Neural cell (in vitro differentiated cells): ENCODE measurements around the gene GPT2. TPM values are rescaled to one million over a fixed set of nuclear protein-coding genes. Genes with fewer than 3 reads are reported as not detected.

ENCODE experiments used
- H2AFZ ChIP-seq: fragments of 200-600, 300-800 bp; sonication (generic), shearing (Covaris generic); 2 replicates; pipeline ENCODE4 v1.6.0; 2014; ENCODE audit warnings: low read depth, mild to moderate bottlenecking, antibody characterized with exemption, low read length, moderate library complexity
- H3F3A ChIP-seq: fragments of 200-600 bp; shearing (Covaris generic); 2 replicates; pipeline ENCODE4 v1.6.1; 2016; ENCODE audit warnings: mild to moderate bottlenecking, moderate library complexity, mixed read lengths, antibody characterized with exemption, low read length; ENCODE audit not compliant: insufficient read depth, poor library complexity, severe bottlenecking
- H3K27ac ChIP-seq: fragments of 200-600, 300-800 bp; sonication (generic), shearing (Covaris generic); 2 replicates; pipeline ENCODE4 v1.5.1; 2014; ENCODE audit warnings: mild to moderate bottlenecking, low read length, moderate library complexity
- H3K27me3 ChIP-seq: fragments of 300-800, 200-600 bp; sonication (generic), shearing (Covaris generic); 2 replicates; pipeline ENCODE4 v1.6.0; 2014; ENCODE audit warnings: mild to moderate bottlenecking, low read depth, low read length, moderate library complexity; ENCODE audit not compliant: insufficient read depth
- H3K36me3 ChIP-seq: fragments of 300-800, 200-600 bp; sonication (generic), shearing (Covaris generic); 2 replicates; pipeline ENCODE4 v1.5.1; 2014; ENCODE audit warnings: mild to moderate bottlenecking, antibody characterized with exemption, low read length, moderate library complexity; ENCODE audit not compliant: insufficient read depth
- H3K4me2 ChIP-seq: fragments of 300-800, 200-600 bp; sonication (generic), shearing (Covaris generic); 2 replicates; pipeline ENCODE4 v1.6.0; 2014; ENCODE audit warnings: mild to moderate bottlenecking, low read length
- H3K4me3 ChIP-seq: fragments of 300-800, 200-600 bp; sonication (generic), shearing (Covaris generic); 2 replicates; pipeline ENCODE4 v1.5.1; 2014; ENCODE audit warnings: mild to moderate bottlenecking, low read length, moderate library complexity
- H3K79me2 ChIP-seq: fragments of 200-600 bp; shearing (Covaris generic); replicated peaks from 2 replicates; pipeline ENCODE4 v1.6.0; 2014; ENCODE audit warnings: mild to moderate bottlenecking, low read length, moderate library complexity; ENCODE audit not compliant: insufficient read depth
- H3K9ac ChIP-seq: fragments of 300-800, 200-600 bp; sonication (generic), shearing (Covaris generic); 2 replicates; pipeline ENCODE4 v1.6.1; 2016; ENCODE audit warnings: mild to moderate bottlenecking, low read length, mixed read lengths
- H3K9me2 ChIP-seq: fragments of 200-600 bp; shearing (Covaris generic); 2 replicates; pipeline ENCODE4 v1.6.1; 2016; ENCODE audit warnings: mild to moderate bottlenecking, low read length, mixed read lengths; ENCODE audit not compliant: insufficient read depth
- H3K9me3 ChIP-seq: fragments of 200-600, 300-800 bp; sonication (generic), shearing (Covaris generic); 2 replicates; pipeline ENCODE4 v1.6.1; 2016; ENCODE audit warnings: mild to moderate bottlenecking, mixed run types, low read length, moderate library complexity, mixed read lengths
- H4K20me1 ChIP-seq: fragments of 200-600 bp; shearing (Covaris generic); 2 replicates; pipeline ENCODE4 v1.6.1; 2016; ENCODE audit warnings: mild to moderate bottlenecking, mixed run types; ENCODE audit not compliant: insufficient read depth
- EP300 ChIP-seq: fragments of 450-650 bp; conservative IDR thresholded peaks from 2 replicates; pipeline ENCODE4 v1.6.1; 2014; ENCODE audit warnings: antibody characterized with exemption, mild to moderate bottlenecking, moderate library complexity; ENCODE audit not compliant: poor library complexity, severe bottlenecking
- EZH2 ChIP-seq: fragments of 200-600, 300-800 bp; shearing (Covaris generic), sonication (generic); IDR thresholded peaks from 2 replicates; pipeline ENCODE4 v1.6.1; 2014; ENCODE audit warnings: antibody characterized with exemption, low read length, borderline replicate concordance, mild to moderate bottlenecking; ENCODE audit not compliant: insufficient read depth, poor library complexity, severe bottlenecking
- MXI1 ChIP-seq: fragments of 450-650 bp; conservative IDR thresholded peaks from 2 replicates; pipeline ENCODE4 v1.6.1; 2014; ENCODE audit warnings: antibody characterized with exemption, mild to moderate bottlenecking; ENCODE audit not compliant: poor library complexity, severe bottlenecking
- POLR2AphosphoS5 ChIP-seq: IDR thresholded peaks from 2 replicates; pipeline ENCODE4 v1.6.1; 2012
- RAD21 ChIP-seq: fragments of 450-650 bp; conservative IDR thresholded peaks from 2 replicates; pipeline ENCODE4 v1.6.1; 2014; ENCODE audit warnings: antibody characterized with exemption, mild to moderate bottlenecking, moderate library complexity
- SMC3 ChIP-seq: fragments of 450-650 bp; conservative IDR thresholded peaks from 2 replicates; pipeline ENCODE4 v1.6.1; 2014; ENCODE audit warnings: antibody characterized with exemption, mild to moderate bottlenecking, moderate library complexity; ENCODE audit not compliant: poor library complexity
- polyA plus RNA-seq: library from polyadenylated mRNA; depleted of rRNA; stranded (reverse); fragments of >200 nt; gene quantifications from 2 replicates; pipeline ENCODE4 v1.2.3, GENCODE V29; 2014
- TF ChIP-seq, protein P1 (sequence below): IDR thresholded peaks from 2 replicates; pipeline ENCODE4 v1.6.1; 2012; ENCODE audit warnings: borderline replicate concordance
- TF ChIP-seq, protein P2 (sequence below): fragments of 450-650 bp; IDR thresholded peaks from 2 replicates; pipeline ENCODE4 v1.5.1; 2014; ENCODE audit warnings: antibody characterized with exemption, mild to moderate bottlenecking, moderate library complexity; ENCODE audit not compliant: poor library complexity, severe bottlenecking

The GPT2 gene
- polyA plus RNA-seq, 1 donor from 2014 or later: 23.9 TPM

DNA sequence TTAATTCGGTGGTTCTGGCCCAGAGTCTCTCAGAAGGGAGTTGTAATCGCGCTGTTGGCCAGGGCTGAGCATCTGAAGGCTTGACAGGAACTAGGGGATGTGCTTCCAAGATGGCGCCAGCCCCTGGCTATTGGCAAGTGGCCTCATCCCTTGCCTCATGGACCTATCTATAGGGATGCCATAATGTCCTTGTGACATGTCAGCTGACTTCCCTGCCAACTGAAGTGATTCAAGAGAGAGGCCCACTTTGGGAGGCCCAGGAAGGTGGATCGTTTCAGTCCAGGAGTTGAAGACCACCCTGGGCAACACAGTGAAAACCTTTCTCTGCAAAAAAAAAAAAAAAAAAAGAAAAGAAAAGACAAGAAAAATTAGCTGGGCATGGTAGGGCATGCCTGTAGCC lies 38.2 kb upstream of the GPT2 start:
- TF ChIP-seq RAD21 (no peak), MXI1 (no peak), SMC3 (no peak), POLR2AphosphoS5 (no peak)
- TF ChIP-seq, protein P1, sequence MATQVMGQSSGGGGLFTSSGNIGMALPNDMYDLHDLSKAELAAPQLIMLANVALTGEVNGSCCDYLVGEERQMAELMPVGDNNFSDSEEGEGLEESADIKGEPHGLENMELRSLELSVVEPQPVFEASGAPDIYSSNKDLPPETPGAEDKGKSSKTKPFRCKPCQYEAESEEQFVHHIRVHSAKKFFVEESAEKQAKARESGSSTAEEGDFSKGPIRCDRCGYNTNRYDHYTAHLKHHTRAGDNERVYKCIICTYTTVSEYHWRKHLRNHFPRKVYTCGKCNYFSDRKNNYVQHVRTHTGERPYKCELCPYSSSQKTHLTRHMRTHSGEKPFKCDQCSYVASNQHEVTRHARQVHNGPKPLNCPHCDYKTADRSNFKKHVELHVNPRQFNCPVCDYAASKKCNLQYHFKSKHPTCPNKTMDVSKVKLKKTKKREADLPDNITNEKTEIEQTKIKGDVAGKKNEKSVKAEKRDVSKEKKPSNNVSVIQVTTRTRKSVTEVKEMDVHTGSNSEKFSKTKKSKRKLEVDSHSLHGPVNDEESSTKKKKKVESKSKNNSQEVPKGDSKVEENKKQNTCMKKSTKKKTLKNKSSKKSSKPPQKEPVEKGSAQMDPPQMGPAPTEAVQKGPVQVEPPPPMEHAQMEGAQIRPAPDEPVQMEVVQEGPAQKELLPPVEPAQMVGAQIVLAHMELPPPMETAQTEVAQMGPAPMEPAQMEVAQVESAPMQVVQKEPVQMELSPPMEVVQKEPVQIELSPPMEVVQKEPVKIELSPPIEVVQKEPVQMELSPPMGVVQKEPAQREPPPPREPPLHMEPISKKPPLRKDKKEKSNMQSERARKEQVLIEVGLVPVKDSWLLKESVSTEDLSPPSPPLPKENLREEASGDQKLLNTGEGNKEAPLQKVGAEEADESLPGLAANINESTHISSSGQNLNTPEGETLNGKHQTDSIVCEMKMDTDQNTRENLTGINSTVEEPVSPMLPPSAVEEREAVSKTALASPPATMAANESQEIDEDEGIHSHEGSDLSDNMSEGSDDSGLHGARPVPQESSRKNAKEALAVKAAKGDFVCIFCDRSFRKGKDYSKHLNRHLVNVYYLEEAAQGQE: no peak
- H3K9me3 ChIP-seq: no peaks in the 10 kb centered on the region
- H3F3A ChIP-seq: no peaks in the 10 kb centered on the region
- H4K20me1 ChIP-seq: no peaks in the 10 kb centered on the region
- H3K9me2 ChIP-seq: no peaks in the 10 kb centered on the region
- no peaks in the 10 kb centered on the region for H3K79me2 ChIP-seq
- H3K27me3 ChIP-seq: no peaks in the 10 kb centered on the region
- no peaks in the 10 kb centered on the region for H3K36me3 ChIP-seq
- H2AFZ ChIP-seq: no peak overlapping the region
- H3K27ac ChIP-seq: no peak overlapping the region
- no peak overlapping the region for H3K4me2 ChIP-seq
- no peak overlapping the region for H3K9ac ChIP-seq
- H3K4me3 ChIP-seq: no peak overlapping the region

DNA sequence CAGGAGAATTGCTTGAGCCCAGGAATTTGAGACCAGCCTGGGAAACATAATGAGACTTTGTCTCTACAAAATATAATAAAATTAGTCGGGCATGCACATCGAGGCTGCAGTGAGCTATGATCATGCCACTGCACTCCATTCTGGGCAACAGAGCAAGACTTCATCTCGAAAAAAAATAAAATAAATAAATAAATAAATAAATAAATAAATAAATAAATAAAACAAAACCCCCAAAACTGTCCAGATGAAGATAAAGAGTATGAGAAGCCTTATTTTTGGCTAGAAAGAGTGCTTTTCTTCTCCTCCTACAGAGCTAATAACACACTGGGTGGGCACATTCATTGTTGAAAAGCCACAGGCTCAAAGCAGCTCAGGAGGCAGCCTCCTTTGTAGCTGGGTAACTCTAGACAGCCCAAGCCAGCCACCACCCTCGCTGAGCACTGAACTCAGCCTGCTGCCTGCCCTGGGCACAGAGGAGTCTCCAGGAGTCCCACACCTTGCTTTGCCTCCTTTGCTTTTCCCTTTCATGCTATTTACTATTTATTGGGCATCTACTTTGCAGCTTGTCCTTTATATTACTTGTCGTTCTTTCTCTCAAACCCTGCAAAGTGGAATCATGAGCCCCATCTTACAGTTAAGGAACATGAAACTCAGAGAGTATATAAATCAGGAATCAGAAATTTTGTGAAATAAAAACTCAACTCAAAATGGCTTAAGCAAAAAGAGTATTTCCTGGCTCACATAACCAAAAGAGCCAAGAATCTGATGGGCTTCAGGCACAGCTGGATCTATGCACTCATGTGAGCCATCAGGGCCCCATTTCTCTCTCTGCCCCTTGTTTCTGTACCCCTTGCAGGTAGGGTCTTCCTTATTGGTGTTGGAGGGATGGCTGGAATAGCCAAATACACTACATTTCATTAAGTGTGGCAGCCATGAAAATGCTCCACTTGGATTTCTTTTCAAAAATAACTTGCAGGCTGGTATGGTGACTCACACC lies 35.1 kb upstream of the GPT2 start:
- no peaks in the 10 kb centered on the region for H3K36me3 ChIP-seq
- no peaks in the 10 kb centered on the region for H3K27me3 ChIP-seq
- TF ChIP-seq, protein P2, sequence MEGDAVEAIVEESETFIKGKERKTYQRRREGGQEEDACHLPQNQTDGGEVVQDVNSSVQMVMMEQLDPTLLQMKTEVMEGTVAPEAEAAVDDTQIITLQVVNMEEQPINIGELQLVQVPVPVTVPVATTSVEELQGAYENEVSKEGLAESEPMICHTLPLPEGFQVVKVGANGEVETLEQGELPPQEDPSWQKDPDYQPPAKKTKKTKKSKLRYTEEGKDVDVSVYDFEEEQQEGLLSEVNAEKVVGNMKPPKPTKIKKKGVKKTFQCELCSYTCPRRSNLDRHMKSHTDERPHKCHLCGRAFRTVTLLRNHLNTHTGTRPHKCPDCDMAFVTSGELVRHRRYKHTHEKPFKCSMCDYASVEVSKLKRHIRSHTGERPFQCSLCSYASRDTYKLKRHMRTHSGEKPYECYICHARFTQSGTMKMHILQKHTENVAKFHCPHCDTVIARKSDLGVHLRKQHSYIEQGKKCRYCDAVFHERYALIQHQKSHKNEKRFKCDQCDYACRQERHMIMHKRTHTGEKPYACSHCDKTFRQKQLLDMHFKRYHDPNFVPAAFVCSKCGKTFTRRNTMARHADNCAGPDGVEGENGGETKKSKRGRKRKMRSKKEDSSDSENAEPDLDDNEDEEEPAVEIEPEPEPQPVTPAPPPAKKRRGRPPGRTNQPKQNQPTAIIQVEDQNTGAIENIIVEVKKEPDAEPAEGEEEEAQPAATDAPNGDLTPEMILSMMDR: no peak
- no peak for TF ChIP-seq EZH2
- no peak for TF ChIP-seq EP300
- no peak for TF ChIP-seq RAD21
- TF ChIP-seq MXI1: no peak
- no peaks in the 10 kb centered on the region for H3F3A ChIP-seq
- H3K4me2 ChIP-seq: no peak overlapping the region
- no peaks in the 10 kb centered on the region for H4K20me1 ChIP-seq
- no peak overlapping the region for H3K4me3 ChIP-seq
- H3K27ac ChIP-seq: no peak overlapping the region
- H2AFZ ChIP-seq: no peak overlapping the region
- H3K9ac ChIP-seq: no peak overlapping the region
- H3K9me2 ChIP-seq: no peaks in the 10 kb centered on the region
- H3K9me3 ChIP-seq: no peaks in the 10 kb centered on the region
- no peaks in the 10 kb centered on the region for H3K79me2 ChIP-seq
